Natural killer cell (primary cell): ENCODE measurements around the gene ITPKA. TPM values are rescaled to one million over a fixed set of nuclear protein-coding genes. Genes with fewer than 3 reads are reported as not detected.

Experiments used
- ATAC-seq, 3 donors: fragments of 150-1000 bp in 2 of 3; fragments of 200-7000 bp in 1 of 3; cut with Tn5 transposase; 1 replicate in 1 of 3; 2 replicates in 2 of 3; pipeline ENCODE4 v1.10.0; 2021; ENCODE audit warnings: mild to moderate bottlenecking in 2 of 3, moderate library complexity in 2 of 3
- DNase-seq, 2 donors: peaks; one replicate each; pipeline versions ENCODE4 v3.0.0 to v3.0.0-alpha.2; 2013 to 2021; ENCODE audit warnings: mixed read lengths in 1 of 2
- H3K27ac ChIP-seq: one replicate; pipeline ENCODE4 v1.5.1; 2013; ENCODE audit warnings: mild to moderate bottlenecking, low read length
- H3K27me3 ChIP-seq: one replicate; pipeline ENCODE4 v1.6.1; 2013; ENCODE audit warnings: low read length; ENCODE audit not compliant: control insufficient read depth, insufficient read depth
- H3K36me3 ChIP-seq: one replicate; pipeline ENCODE4 v1.6.1; 2013; ENCODE audit warnings: low read length; ENCODE audit not compliant: control insufficient read depth, insufficient read depth
- H3K4me1 ChIP-seq: one replicate; pipeline ENCODE4 v1.6.1; 2013; ENCODE audit warnings: low read length; ENCODE audit not compliant: control insufficient read depth, insufficient read depth
- H3K4me3 ChIP-seq: one replicate; pipeline ENCODE4 v1.5.1; 2013; ENCODE audit warnings: low read length
- H3K9me3 ChIP-seq: one replicate; pipeline ENCODE4 v1.6.1; 2013; ENCODE audit warnings: low read length; ENCODE audit not compliant: control insufficient read depth, insufficient read depth
- H3K27ac Mint-ChIP-seq, 2 donors: one replicate each; pipeline ENCODE4 v1.8.0; 2022; ENCODE audit warnings: mild to moderate bottlenecking in 2 of 2, mixed read lengths in 2 of 2, moderate library complexity in 1 of 2
- H3K27me3 Mint-ChIP-seq, 2 donors: one replicate each; pipeline ENCODE4 v1.8.0; 2022; ENCODE audit warnings: low read depth in 2 of 2, mixed read lengths in 2 of 2
- H3K36me3 Mint-ChIP-seq: one replicate; pipeline ENCODE4 v1.8.0; 2022; ENCODE audit warnings: mixed read lengths
- H3K4me1 Mint-ChIP-seq, 2 donors: one replicate each; pipeline ENCODE4 v1.8.0; 2022; ENCODE audit warnings: mixed read lengths in 2 of 2
- H3K4me3 Mint-ChIP-seq: one replicate; pipeline ENCODE4 v1.8.0; 2022; ENCODE audit warnings: mild to moderate bottlenecking, moderate library complexity, mixed read lengths
- H3K9me3 Mint-ChIP-seq, 2 donors: one replicate each; pipeline ENCODE4 v1.8.0; 2022; ENCODE audit warnings: mixed read lengths in 2 of 2
- CTCF ChIP-seq: fragments of 200-600 bp; IDR thresholded peaks from one replicate; pipeline ENCODE4 v1.8.0; 2022; ENCODE audit warnings: antibody characterized with exemption
- WGBS: methylation state at CpG from one replicate; pipeline ENCODE4 v1.1.7; 2013; ENCODE audit warnings: missing lambda C conversion rate; ENCODE audit not compliant: insufficient coverage; 5-methylcytosine and 5-hydroxymethylcytosine counted together
- intact Hi-C: fragments of 100-400 bp; cut with micrococcal nuclease; formaldehyde crosslinking; loops from one replicate; pipeline ENCODE4 v1.14.2; 2022
- total RNA-seq, 4 donors: library from RNA; stranded (reverse); fragments of 120-200 nt in 1 of 4; gene quantifications; one replicate each; pipeline versions ENCODE4 v1.2.3 to v1.2.4, GENCODE V29; 2013 to 2022

The ITPKA gene
- total RNA-seq, 3 donors from 2014 or later (not counting 1 experiment from before 2014, with no cell fraction given): not detected

GRCh38 chr15:41483519-41483918 lies 10.2 kb upstream of the ITPKA start:
- Histone ChIP-seq H3K4me1 (peaks cover 30% of the 10 kb centered on the region), H3K4me3 (peak overlapping the region; percentile 4), H3K27me3 (no peaks in the 10 kb centered on the region), H3K9me3 (no peaks in the 10 kb centered on the region), H3K36me3 (peaks cover 27% of the 10 kb centered on the region), H3K27ac (peak overlapping the region; percentile 42)
- Mint-ChIP-seq H3K9me3 (no peaks in the 10 kb centered on the region), H3K36me3 (peaks cover 17% of the 10 kb centered on the region), H3K4me3 (peak overlapping the region; percentile 77), H3K4me1 (peaks cover 34 to 47% of the 10 kb centered on the region in 2 donors), H3K27ac (peak overlapping the region; percentile 71 to 81), H3K27me3 (peaks cover 0 to 3% of the 10 kb centered on the region in 2 donors)
- no peak for TF ChIP-seq CTCF
- WGBS: 14% methylated on average over 2 of the region's 2 CpGs
- DNase-seq (peak in 1 of 2 donors; percentile 62), ATAC-seq (peak; percentile 48 to 58 (median 56))
- intact Hi-C loops: no loop called here

- peaks cover 0 to 3% of the 10 kb centered on the region in 2 donors for H3K27me3 Mint-ChIP-seq
- intact Hi-C loops: no loop called here
- DNase-seq (no peak), ATAC-seq (no peak)
- WGBS: 84% methylated on average over 11 of the region's 11 CpGs
- peaks cover 11% of the 10 kb centered on the region for H3K36me3 Mint-ChIP-seq
- no peaks in the 10 kb centered on the region for H3K9me3 ChIP-seq
- peaks cover 30% of the 10 kb centered on the region for H3K4me1 ChIP-seq
- H3K4me3 Mint-ChIP-seq: no peak overlapping the region
- no peak overlapping the region for H3K4me3 ChIP-seq
- peaks cover 34 to 49% of the 10 kb centered on the region in 2 donors for H3K4me1 Mint-ChIP-seq
- TF ChIP-seq CTCF: no peak
- no peaks in the 10 kb centered on the region for H3K27me3 ChIP-seq
- H3K27ac ChIP-seq: no peak overlapping the region
- H3K27ac Mint-ChIP-seq: no peak overlapping the region
- peaks cover 13% of the 10 kb centered on the region for H3K36me3 ChIP-seq
- no peaks in the 10 kb centered on the region for H3K9me3 Mint-ChIP-seq
These were observed 8.6 kb upstream of the ITPKA start for GRCh38 chr15:41484937-41485625.

- TF ChIP-seq CTCF: no peak
- DNase-seq (no peak), ATAC-seq (no peak)
- Mint-ChIP-seq H3K4me3 (no peak overlapping the region), H3K27me3 (peaks cover 2 to 10% of the 10 kb centered on the region in 2 donors), H3K4me1 (peaks cover 34 to 49% of the 10 kb centered on the region in 2 donors), H3K9me3 (no peaks in the 10 kb centered on the region), H3K27ac (no peak overlapping the region), H3K36me3 (peaks cover 1% of the 10 kb centered on the region)
- peaks cover 5% of the 10 kb centered on the region for H3K27me3 ChIP-seq
- intact Hi-C loops: no loop called here
- no peaks in the 10 kb centered on the region for H3K9me3 ChIP-seq
- WGBS: 86% methylated on average over 43 of the region's 43 CpGs
- no peak overlapping the region for H3K4me3 ChIP-seq
- peaks cover 30% of the 10 kb centered on the region for H3K4me1 ChIP-seq
- no peak overlapping the region for H3K27ac ChIP-seq
- H3K36me3 ChIP-seq: peaks cover 2% of the 10 kb centered on the region
These were observed 7.4 kb upstream of the ITPKA start for GRCh38 chr15:41486286-41486685.
